ENCODE measurements around the gene CEP170B.

The CEP170B gene

DNA sequence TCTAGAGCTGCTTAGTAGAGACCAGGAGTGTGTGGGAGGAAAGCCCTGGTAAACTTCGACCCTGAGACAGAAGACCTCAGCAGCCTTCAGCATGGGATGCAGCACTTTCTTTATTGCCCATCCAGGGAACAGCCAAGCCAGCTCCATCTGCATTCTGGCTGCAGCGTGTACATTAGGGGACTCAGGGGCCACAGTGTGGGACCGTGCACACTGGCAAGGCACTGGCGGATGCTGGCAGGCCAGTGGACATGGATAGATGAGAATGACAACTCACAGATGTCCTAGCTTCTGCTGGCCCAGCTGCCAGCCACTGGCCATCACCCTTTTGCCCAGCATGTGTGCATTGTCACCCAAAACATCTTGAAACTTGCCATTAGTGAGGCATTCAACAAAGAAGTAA is 72.1 kb downstream of the CEP170B start:
- no peak overlapping the region for H3K27ac ChIP-seq
- TF ChIP-seq ZFX (IDR thresholded peaks at IDR 0.05) = no peak
- no peak for TF ChIP-seq CTCF (conservative IDR thresholded peaks at IDR 0.05)

DNA sequence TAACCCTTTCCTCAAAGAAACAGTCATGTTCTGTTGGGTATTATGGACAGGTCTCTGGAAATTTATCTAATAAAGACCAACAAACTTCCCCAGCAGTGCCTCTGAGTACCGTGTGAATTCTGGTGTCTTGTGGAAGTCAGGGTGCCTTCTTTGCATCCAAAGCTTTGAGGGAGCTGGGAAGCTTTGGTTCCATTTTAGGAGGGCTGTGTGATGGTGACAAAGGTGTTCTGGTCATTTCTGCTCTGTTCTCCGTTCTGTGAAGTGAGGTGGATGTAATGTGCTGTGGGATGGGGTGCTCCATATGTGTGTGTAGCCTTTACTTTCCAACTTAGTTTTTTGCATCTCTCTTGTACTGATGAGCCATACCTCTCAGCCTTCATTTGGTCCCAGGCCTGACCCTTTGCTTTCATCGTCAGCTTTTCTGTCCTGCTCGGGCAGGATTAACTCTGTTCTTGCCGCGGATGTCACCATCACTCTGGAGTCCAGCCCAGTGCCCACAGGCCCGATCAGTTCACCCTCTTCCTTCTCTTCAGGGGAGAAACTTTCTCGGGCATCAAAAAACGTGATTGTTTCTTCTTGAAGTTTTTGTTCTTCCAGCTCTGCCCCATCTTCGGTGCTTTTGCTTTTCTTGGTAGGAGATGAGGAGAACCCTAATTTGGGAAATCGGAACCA is 72.8 kb downstream of the CEP170B start:
- no peak for TF ChIP-seq CTCF (conservative IDR thresholded peaks at IDR 0.05)
- H3K27ac ChIP-seq = no peak overlapping the region

- TF ChIP-seq CTCF (conservative IDR thresholded peaks at IDR 0.05) = no peak
- TF ChIP-seq ZFX (IDR thresholded peaks at IDR 0.05) = no peak
These were observed 73.4 kb downstream of the CEP170B start for GRCh38 chr14:104938436-104938835.

DNA sequence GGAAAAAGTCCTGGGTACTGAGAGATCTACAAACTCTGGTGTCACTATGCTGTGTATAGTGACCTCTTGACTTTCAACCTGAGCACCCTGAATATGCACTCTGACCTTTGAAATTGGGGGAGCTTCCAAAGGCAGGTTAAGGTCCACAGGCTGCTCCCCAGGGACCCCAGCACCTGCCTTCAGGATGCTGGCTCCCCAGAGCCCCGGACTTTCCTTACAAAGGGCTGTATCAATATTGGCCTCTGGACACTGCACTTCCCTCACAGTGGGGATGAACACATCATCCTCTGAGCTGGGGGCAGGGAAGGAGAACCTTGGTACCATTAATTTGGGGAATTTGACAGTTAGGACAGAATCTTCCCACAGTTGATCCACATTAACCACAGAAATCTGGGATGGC is 73.9 kb downstream of the CEP170B start:
- no peak for TF ChIP-seq CTCF (conservative IDR thresholded peaks at IDR 0.05)
- no peak for TF ChIP-seq ZFX (IDR thresholded peaks at IDR 0.05)

More at GRCh38 chr14:104938436-104938835, 73.4 kb downstream of the CEP170B start:
- no peak overlapping the region for H3K27ac ChIP-seq

GRCh38 chr14:104939666-104940410 is 74.8 kb downstream of the CEP170B start:
- TF ChIP-seq CTCF (conservative IDR thresholded peaks at IDR 0.05) (no peak), ZFX (IDR thresholded peaks at IDR 0.05) (no peak)
- H3K27ac ChIP-seq = no peak overlapping the region

More for the DNA sequence above, 73.9 kb downstream of the CEP170B start:
- H3K27ac ChIP-seq = no peak overlapping the region

- H3K27ac ChIP-seq = no peak overlapping the region
- TF ChIP-seq ZFX (IDR thresholded peaks at IDR 0.05) (no peak), CTCF (conservative IDR thresholded peaks at IDR 0.05) (no peak; the same call in 1 of the 2 replicates)
These were observed 75.6 kb downstream of the CEP170B start for GRCh38 chr14:104940526-104941150.
